Duodenal mucosa (tissue), 2 donors: ENCODE results near the gene HOXA2.
A peak's percentile ranks its signal among the peaks of the same experiment; 100 is the strongest.

ENCODE experiments used
- H3K27ac ChIP-seq: one replicate; pipeline ENCODE4 v1.7.0; 2013; ENCODE audit warnings: low read depth, low read length
- H3K27me3 ChIP-seq, 2 donors: one replicate each; pipeline ENCODE4 v1.7.0; 2013; ENCODE audit warnings: low read length in 2 of 2, control low read depth in 1 of 2; ENCODE audit not compliant: insufficient read depth in 2 of 2, control insufficient read depth in 1 of 2
- H3K36me3 ChIP-seq, 2 donors: one replicate each; pipeline ENCODE4 v1.7.0; 2013; ENCODE audit warnings: low read length in 2 of 2, control low read depth in 1 of 2; ENCODE audit not compliant: insufficient read depth in 2 of 2, control insufficient read depth in 1 of 2
- H3K4me1 ChIP-seq, 2 donors: one replicate each; pipeline ENCODE4 v1.7.0; 2013; ENCODE audit warnings: low read length in 2 of 2, control low read depth in 1 of 2; ENCODE audit not compliant: insufficient read depth in 2 of 2, control insufficient read depth in 1 of 2
- H3K4me3 ChIP-seq, 2 donors: one replicate each; pipeline ENCODE4 v1.7.0; 2013; ENCODE audit warnings: low read length in 2 of 2, low read depth in 1 of 2
- H3K9ac ChIP-seq, 2 donors: one replicate each; pipeline ENCODE4 v1.7.0; 2013; ENCODE audit warnings: low read length in 2 of 2, low read depth in 1 of 2
- H3K9me3 ChIP-seq, 2 donors: one replicate each; pipeline ENCODE4 v1.7.0; 2013; ENCODE audit warnings: low read length in 2 of 2, control low read depth in 1 of 2; ENCODE audit not compliant: control insufficient read depth in 1 of 2

HOXA2 gene

GRCh38 chr7:27116962-27117886 is 14.7 kb upstream of the HOXA2 start:
- no peaks in the 10 kb centered on the region for H3K36me3 ChIP-seq
- peak overlapping the region; percentile 70 to 76 for H3K9ac ChIP-seq
- H3K27me3 ChIP-seq, result peaks cover 0 to 3% of the 10 kb centered on the region in 2 donors
- peak overlapping the region; percentile 64 to 69 for H3K4me3 ChIP-seq
- no peaks in the 10 kb centered on the region for H3K9me3 ChIP-seq
- H3K27ac ChIP-seq, result peak overlapping the region; percentile 51
- peaks cover 20 to 31% of the 10 kb centered on the region in 2 donors for H3K4me1 ChIP-seq

- Histone ChIP-seq H3K9ac (peak overlapping the region; percentile 70 to 76), H3K4me1 (peaks cover 17 to 31% of the 10 kb centered on the region in 2 donors), H3K9me3 (no peaks in the 10 kb centered on the region), H3K27me3 (peaks cover 0 to 3% of the 10 kb centered on the region in 2 donors), H3K4me3 (peak overlapping the region; percentile 64 to 69), H3K36me3 (no peaks in the 10 kb centered on the region), H3K27ac (peak overlapping the region; percentile 58)
These were observed 13.8 kb upstream of the HOXA2 start for GRCh38 chr7:27116031-27116961.

GRCh38 chr7:27115221-27116026 is 12.9 kb upstream of the HOXA2 start:
- Histone ChIP-seq H3K27me3 (peaks cover 0 to 3% of the 10 kb centered on the region in 2 donors), H3K4me1 (peaks cover 9 to 24% of the 10 kb centered on the region in 2 donors), H3K4me3 (peak overlapping the region; percentile 64 to 69), H3K9ac (peak overlapping the region; percentile 70 to 76), H3K9me3 (no peaks in the 10 kb centered on the region), H3K27ac (peak overlapping the region; percentile 92), H3K36me3 (no peaks in the 10 kb centered on the region)

GRCh38 chr7:27114881-27115220 is 12.4 kb upstream of the HOXA2 start:
- H3K4me3 ChIP-seq, result peak overlapping the region; percentile 64 to 69
- no peaks in the 10 kb centered on the region for H3K9me3 ChIP-seq
- peaks cover 0 to 3% of the 10 kb centered on the region in 2 donors for H3K27me3 ChIP-seq
- peak overlapping the region; percentile 92 for H3K27ac ChIP-seq
- H3K4me1 ChIP-seq, result peaks cover 7 to 22% of the 10 kb centered on the region in 2 donors
- no peaks in the 10 kb centered on the region for H3K36me3 ChIP-seq
- peak overlapping the region in 1 of 2 donors; percentile 70 for H3K9ac ChIP-seq

- H3K36me3 ChIP-seq, result no peaks in the 10 kb centered on the region
- H3K4me1 ChIP-seq, result peaks cover 0 to 25% of the 10 kb centered on the region in 2 donors
- H3K27me3 ChIP-seq, result peaks cover 0 to 3% of the 10 kb centered on the region in 2 donors
- H3K9ac ChIP-seq, result peak overlapping the region; percentile 34 to 43
- peak overlapping the region; percentile 74 for H3K27ac ChIP-seq
- H3K9me3 ChIP-seq, result no peaks in the 10 kb centered on the region
- peak overlapping the region; percentile 55 to 60 for H3K4me3 ChIP-seq
These were observed 11.7 kb upstream of the HOXA2 start for GRCh38 chr7:27113991-27114769.

GRCh38 chr7:27112955-27113949 is 10.8 kb upstream of the HOXA2 start:
- Histone ChIP-seq H3K4me1 (peaks cover 0 to 26% of the 10 kb centered on the region in 2 donors), H3K9ac (peak overlapping the region in 1 of 2 donors; percentile 50), H3K36me3 (no peaks in the 10 kb centered on the region), H3K9me3 (no peaks in the 10 kb centered on the region), H3K27me3 (peaks cover 0 to 3% of the 10 kb centered on the region in 2 donors), H3K4me3 (peak overlapping the region; percentile 62 to 71), H3K27ac (peak overlapping the region; percentile 87)

GRCh38 chr7:27112361-27112760 is 9.9 kb upstream of the HOXA2 start:
- Histone ChIP-seq H3K4me3 (no peak overlapping the region), H3K27ac (no peak overlapping the region), H3K9me3 (no peaks in the 10 kb centered on the region), H3K36me3 (no peaks in the 10 kb centered on the region), H3K4me1 (peaks cover 0 to 26% of the 10 kb centered on the region in 2 donors), H3K9ac (peak overlapping the region in 1 of 2 donors; percentile 50), H3K27me3 (peaks cover 0 to 3% of the 10 kb centered on the region in 2 donors)

- Histone ChIP-seq H3K9ac (no peak overlapping the region), H3K27me3 (peaks cover 0 to 3% of the 10 kb centered on the region in 2 donors), H3K9me3 (no peaks in the 10 kb centered on the region), H3K27ac (no peak overlapping the region), H3K4me3 (peak overlapping the region in 1 of 2 donors; percentile 37), H3K36me3 (no peaks in the 10 kb centered on the region), H3K4me1 (peaks cover 0 to 24% of the 10 kb centered on the region in 2 donors)
These were observed 9.3 kb upstream of the HOXA2 start for GRCh38 chr7:27111751-27112277.
